Testis (tissue), 3 donors: ENCODE measurements around the gene NIN. TPM values are rescaled to one million over a fixed set of nuclear protein-coding genes. Genes with fewer than 3 reads are reported as not detected.

Experiments used
- DNase-seq: peaks from one replicate; pipeline ENCODE4 v3.0.0-alpha.2; 2019
- H3K27ac ChIP-seq, 2 donors: fragments of 200-600 bp; sonication (generic); one replicate each; pipeline ENCODE4 v1.5.1; 2019
- H3K27me3 ChIP-seq: fragments of 200-600 bp; sonication (generic); one replicate; pipeline ENCODE4 v1.5.1; 2019
- H3K36me3 ChIP-seq: fragments of 200-600 bp; sonication (generic); one replicate; pipeline ENCODE4 v1.5.1; 2017; ENCODE audit warnings: low read depth; ENCODE audit errors: missing control alignments
- H3K4me1 ChIP-seq: fragments of 200-600 bp; sonication (generic); one replicate; pipeline ENCODE4 v1.5.1; 2019
- H3K4me3 ChIP-seq, 2 donors: fragments of 200-600 bp; sonication (generic); one replicate each; pipeline ENCODE4 v1.5.1; 2017 to 2019
- H3K9me3 ChIP-seq: fragments of 200-600 bp; sonication (generic); one replicate; pipeline ENCODE4 v1.5.1; 2017
- POLR2A ChIP-seq: fragments of 450-650 bp; IDR thresholded peaks from one replicate; pipeline ENCODE4 v1.6.1; 2017; ENCODE audit warnings: antibody characterized with exemption, mild to moderate bottlenecking, moderate library complexity
- WGBS, 2 donors: methylation state at CpG; one replicate each; pipeline ENCODE4 v1.1.5; 2018; 5-methylcytosine and 5-hydroxymethylcytosine counted together
- intact Hi-C: fragments of 100-400 bp; cut with DNase I; formaldehyde crosslinking; loops from one replicate; pipeline ENCODE4 v1.15.1; 2023; ENCODE audit warnings: low total_unique reads
- polyA plus RNA-seq: library from polyadenylated mRNA; stranded (reverse); fragments of 350-450 nt; fragmentation: Illumina TruSeq; extraction: RNeasy Lipid Tissue Mini Kit (QIAGEN cat#74804); gene quantifications from one replicate; pipeline ENCODE4 v1.2.3, GENCODE V29; 2014; ENCODE audit warnings: low read depth, low replicate concordance; ENCODE audit not compliant: insufficient read depth
- total RNA-seq, 2 donors: library from RNA; depleted of rRNA; stranded (reverse); fragments of >200 nt; gene quantifications; one replicate each; pipeline ENCODE4 v1.2.3, GENCODE V29; 2016
- TF ChIP-seq, protein P1 (sequence below), 3 experiments: fragments of 450-650 bp in 2 of 3; fragments of 200-600 bp in 1 of 3; sonication (generic) in 1 of 3; IDR thresholded peaks; one replicate each; pipeline ENCODE4 v1.5.1; 2016 to 2019; ENCODE audit warnings: antibody characterized with exemption in 3 of 3, mild to moderate bottlenecking in 2 of 3, moderate library complexity in 1 of 3

Gene NIN
- total and polyA plus RNA-seq, 3 donors from 2014 or later, result 4.4 to 16.5 (median 9.3) TPM

DNA sequence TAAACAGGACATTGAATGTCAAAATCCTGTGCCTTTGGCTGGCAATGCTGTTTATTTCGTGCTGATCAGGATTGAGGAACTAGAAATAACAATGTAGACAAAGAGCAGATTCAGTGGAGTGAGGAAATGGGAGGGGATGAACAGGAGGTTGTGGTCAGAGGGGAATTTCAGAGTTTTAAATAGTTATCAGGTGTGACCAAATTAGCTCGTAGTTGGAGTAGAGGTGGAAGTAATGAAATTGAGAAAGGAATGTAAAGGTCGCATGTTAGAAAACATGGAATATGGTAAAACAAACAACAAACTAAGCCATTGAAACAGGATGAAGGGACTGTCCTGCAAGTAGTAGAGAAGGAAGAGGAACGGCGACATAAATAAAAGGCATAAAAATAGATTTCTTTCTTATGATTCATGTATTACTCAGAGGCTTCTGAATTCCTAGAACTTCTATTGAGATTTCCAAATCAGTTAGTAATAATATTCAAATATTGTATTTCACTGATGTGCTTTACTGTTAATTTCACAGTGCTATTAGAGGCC, 153.4 kb downstream of the NIN start:
- no peaks in the 10 kb centered on the region for H3K9me3 ChIP-seq
- H3K4me3 ChIP-seq, result no peak overlapping the region
- intact Hi-C loops, result no loop called here
- no peak overlapping the region for H3K27ac ChIP-seq
- no peaks in the 10 kb centered on the region for H3K27me3 ChIP-seq
- 56 to 62% methylated on average over 5 of the region's 5 CpGs for WGBS, 2 donors
- no peak for DNase-seq
- no peaks in the 10 kb centered on the region for H3K36me3 ChIP-seq
- peaks cover 3% of the 10 kb centered on the region for H3K4me1 ChIP-seq
- TF ChIP-seq POLR2A, result no peak
- TF ChIP-seq, protein P1, sequence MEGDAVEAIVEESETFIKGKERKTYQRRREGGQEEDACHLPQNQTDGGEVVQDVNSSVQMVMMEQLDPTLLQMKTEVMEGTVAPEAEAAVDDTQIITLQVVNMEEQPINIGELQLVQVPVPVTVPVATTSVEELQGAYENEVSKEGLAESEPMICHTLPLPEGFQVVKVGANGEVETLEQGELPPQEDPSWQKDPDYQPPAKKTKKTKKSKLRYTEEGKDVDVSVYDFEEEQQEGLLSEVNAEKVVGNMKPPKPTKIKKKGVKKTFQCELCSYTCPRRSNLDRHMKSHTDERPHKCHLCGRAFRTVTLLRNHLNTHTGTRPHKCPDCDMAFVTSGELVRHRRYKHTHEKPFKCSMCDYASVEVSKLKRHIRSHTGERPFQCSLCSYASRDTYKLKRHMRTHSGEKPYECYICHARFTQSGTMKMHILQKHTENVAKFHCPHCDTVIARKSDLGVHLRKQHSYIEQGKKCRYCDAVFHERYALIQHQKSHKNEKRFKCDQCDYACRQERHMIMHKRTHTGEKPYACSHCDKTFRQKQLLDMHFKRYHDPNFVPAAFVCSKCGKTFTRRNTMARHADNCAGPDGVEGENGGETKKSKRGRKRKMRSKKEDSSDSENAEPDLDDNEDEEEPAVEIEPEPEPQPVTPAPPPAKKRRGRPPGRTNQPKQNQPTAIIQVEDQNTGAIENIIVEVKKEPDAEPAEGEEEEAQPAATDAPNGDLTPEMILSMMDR (IDR thresholded peaks at IDR 0.05), result no peak

DNA sequence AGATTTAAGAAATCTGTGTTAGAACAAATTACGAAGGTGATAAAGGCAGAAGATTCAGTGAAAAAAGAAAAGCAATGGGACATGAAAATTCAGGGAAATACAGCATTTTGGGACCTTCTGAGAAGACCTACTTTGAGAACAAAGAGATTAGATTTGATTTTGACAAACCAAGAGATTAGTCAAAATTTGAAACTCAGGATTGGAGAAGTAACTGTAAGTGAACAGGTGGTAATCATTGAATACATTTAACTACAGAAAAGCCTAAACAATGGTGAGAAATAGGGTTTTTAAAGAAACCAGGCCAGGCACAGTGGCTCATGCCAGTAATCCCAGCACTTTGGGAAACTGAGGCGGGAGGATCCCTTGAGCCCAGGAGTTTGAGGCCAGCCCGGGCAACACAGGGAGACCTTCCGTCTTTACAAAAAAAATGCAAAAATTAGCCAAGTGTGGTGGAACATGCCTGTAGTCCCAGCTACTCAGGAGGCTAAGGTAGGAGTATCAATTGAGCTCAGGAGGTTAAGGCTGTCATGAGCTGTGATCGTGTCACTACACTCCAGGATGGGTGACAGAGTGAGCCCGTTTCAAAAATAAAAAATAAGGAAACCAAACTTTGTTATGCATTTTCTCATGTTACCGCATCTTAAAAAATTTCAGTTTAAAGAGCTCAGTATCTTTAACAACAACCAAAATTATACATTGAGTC, 154.0 kb downstream of the NIN start:
- WGBS, 2 donors, result 83 to 88% methylated on average over 7 of the region's 7 CpGs
- H3K9me3 ChIP-seq, result no peaks in the 10 kb centered on the region
- TF ChIP-seq, protein P1 (IDR thresholded peaks at IDR 0.05), result no peak
- TF ChIP-seq POLR2A, result no peak
- DNase-seq, result no peak
- no peak overlapping the region for H3K4me3 ChIP-seq
- H3K4me1 ChIP-seq, result peaks cover 3% of the 10 kb centered on the region
- H3K36me3 ChIP-seq, result no peaks in the 10 kb centered on the region
- intact Hi-C loops, result no loop called here
- no peak overlapping the region for H3K27ac ChIP-seq
- H3K27me3 ChIP-seq, result no peaks in the 10 kb centered on the region

DNA sequence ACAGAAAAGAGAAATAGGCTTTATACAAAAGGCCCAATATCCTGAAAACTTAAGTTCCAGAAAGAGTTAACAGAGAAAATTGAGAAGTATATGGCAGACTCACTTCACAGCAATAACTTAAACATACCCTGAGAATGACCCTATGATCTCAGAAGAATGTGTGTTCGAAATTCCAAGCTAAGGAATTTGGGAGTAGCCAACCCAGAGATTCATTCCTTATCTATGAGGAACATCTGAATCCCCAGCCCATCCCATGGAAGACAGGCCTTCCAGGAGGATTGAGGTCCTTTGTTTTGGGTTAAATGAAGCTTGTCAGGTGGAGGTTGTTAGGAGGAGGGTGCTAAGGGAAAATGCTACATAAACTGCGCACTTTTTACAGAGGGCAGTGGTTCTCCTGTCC, 155.4 kb downstream of the NIN start:
- peaks cover 3% of the 10 kb centered on the region for H3K4me1 ChIP-seq
- no peaks in the 10 kb centered on the region for H3K9me3 ChIP-seq
- DNase-seq, result no peak
- no peaks in the 10 kb centered on the region for H3K36me3 ChIP-seq
- TF ChIP-seq, protein P1 (IDR thresholded peaks at IDR 0.05), result no peak
- TF ChIP-seq POLR2A, result no peak
- intact Hi-C loops, result no loop called here
- no peaks in the 10 kb centered on the region for H3K27me3 ChIP-seq
- no peak overlapping the region for H3K27ac ChIP-seq
- WGBS, 2 donors, result 74 to 80% methylated on average over 2 of the region's 2 CpGs
- H3K4me3 ChIP-seq, result no peak overlapping the region

DNA sequence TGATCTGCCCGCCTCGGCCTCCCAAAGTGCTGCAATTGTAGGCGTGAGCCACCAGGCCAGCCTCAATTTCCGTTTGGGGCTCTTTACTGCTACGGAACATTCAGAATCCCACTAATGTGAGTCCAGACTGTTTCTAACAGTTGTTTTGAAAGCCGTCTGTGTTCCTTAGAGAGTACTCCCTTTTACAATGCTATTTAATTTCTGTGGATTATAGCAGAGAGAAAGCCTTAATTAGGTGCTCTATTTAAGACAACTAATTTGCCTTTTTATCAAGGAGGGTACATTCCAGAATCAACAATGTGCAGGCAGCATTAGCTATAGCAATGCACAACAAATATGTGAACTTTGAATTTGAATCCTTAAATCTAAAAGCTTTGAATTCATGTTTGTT, 160.1 kb downstream of the NIN start:
- Histone ChIP-seq H3K27ac (peak overlapping the region; percentile 8 to 98), H3K36me3 (no peaks in the 10 kb centered on the region), H3K27me3 (no peaks in the 10 kb centered on the region), H3K9me3 (no peaks in the 10 kb centered on the region), H3K4me1 (peaks cover 8% of the 10 kb centered on the region), H3K4me3 (no peak overlapping the region)
- WGBS, 2 donors, result 66 to 68% methylated on average over 6 of the region's 6 CpGs
- no peak for DNase-seq
- TF ChIP-seq, protein P1 (IDR thresholded peaks at IDR 0.05), result no peak
- no peak for TF ChIP-seq POLR2A
- intact Hi-C loops, result no loop called here
